Measurements from ENCODE around the gene TMTC4. TPM values are rescaled to one million over a fixed set of nuclear protein-coding genes. Genes with fewer than 3 reads are reported as not detected.

TMTC4 gene
- total RNA-seq, 1 donor: 8.7 TPM

GRCh38 chr13:100630555-100630954 is 44.0 kb downstream of the TMTC4 start:
- no peak for DNase-seq (ENCODE audit: insufficient read length, low spot score, missing footprints)

GRCh38 chr13:100627120-100627519 is 47.5 kb downstream of the TMTC4 start:
- no peak overlapping the region for H2AFZ ChIP-seq (ENCODE audit: low read length)
- H3K4me1 ChIP-seq (ENCODE audit: insufficient read depth, low read length): no peaks in the 10 kb centered on the region
- H3K36me3 ChIP-seq (ENCODE audit: insufficient read depth, low read length): peaks cover 8% of the 10 kb centered on the region
- no peaks in the 10 kb centered on the region for H3K27me3 ChIP-seq (ENCODE audit: insufficient read depth, low read length)
- no peaks in the 10 kb centered on the region for H3K79me2 ChIP-seq (ENCODE audit: insufficient read depth, low read length)
- no peak overlapping the region for H3K4me3 ChIP-seq (ENCODE audit: insufficient read depth, low read length)
- no peaks in the 10 kb centered on the region for H3K9me3 ChIP-seq (ENCODE audit: low read depth, low read length)
- no peak for TF ChIP-seq CTCF (IDR thresholded peaks at IDR 0.05; ENCODE audit: extremely low read depth, low read depth, low read length)
- H4K20me1 ChIP-seq (ENCODE audit: insufficient read depth, low read length): no peaks in the 10 kb centered on the region
- no peak overlapping the region for H3K4me2 ChIP-seq (ENCODE audit: insufficient read depth, low read length)
- DNase-seq (ENCODE audit: insufficient read length, low spot score, missing footprints): no peak
- H3K27ac ChIP-seq (ENCODE audit: low read depth, low read length): no peak overlapping the region

More at GRCh38 chr13:100630555-100630954, 44.0 kb downstream of the TMTC4 start:
- Histone ChIP-seq H4K20me1 (ENCODE audit: insufficient read depth, low read length) (no peaks in the 10 kb centered on the region), H3K27me3 (ENCODE audit: insufficient read depth, low read length) (no peaks in the 10 kb centered on the region), H3K27ac (ENCODE audit: low read depth, low read length) (no peak overlapping the region), H3K4me2 (ENCODE audit: insufficient read depth, low read length) (no peak overlapping the region), H3K4me3 (ENCODE audit: insufficient read depth, low read length) (no peak overlapping the region), H3K79me2 (ENCODE audit: insufficient read depth, low read length) (no peaks in the 10 kb centered on the region), H3K9me3 (ENCODE audit: low read depth, low read length) (no peaks in the 10 kb centered on the region), H3K36me3 (ENCODE audit: insufficient read depth, low read length) (peaks cover 3% of the 10 kb centered on the region), H3K4me1 (ENCODE audit: insufficient read depth, low read length) (peaks cover 6% of the 10 kb centered on the region), H2AFZ (ENCODE audit: low read length) (no peak overlapping the region)
- no peak for TF ChIP-seq CTCF (IDR thresholded peaks at IDR 0.05; ENCODE audit: extremely low read depth, low read depth, low read length)

GRCh38 chr13:100625447-100625846 is 49.1 kb downstream of the TMTC4 start:
- Histone ChIP-seq H3K4me2 (ENCODE audit: insufficient read depth, low read length) (no peak overlapping the region), H3K27ac (ENCODE audit: low read depth, low read length) (no peak overlapping the region), H3K36me3 (ENCODE audit: insufficient read depth, low read length) (peaks cover 8% of the 10 kb centered on the region), H3K27me3 (ENCODE audit: insufficient read depth, low read length) (no peaks in the 10 kb centered on the region), H3K4me3 (ENCODE audit: insufficient read depth, low read length) (no peak overlapping the region), H3K9me3 (ENCODE audit: low read depth, low read length) (no peaks in the 10 kb centered on the region), H3K79me2 (ENCODE audit: insufficient read depth, low read length) (no peaks in the 10 kb centered on the region), H2AFZ (ENCODE audit: low read length) (no peak overlapping the region), H4K20me1 (ENCODE audit: insufficient read depth, low read length) (no peaks in the 10 kb centered on the region), H3K4me1 (ENCODE audit: insufficient read depth, low read length) (no peaks in the 10 kb centered on the region)
- no peak for TF ChIP-seq CTCF (IDR thresholded peaks at IDR 0.05; ENCODE audit: extremely low read depth, low read depth, low read length)
- no peak for DNase-seq (ENCODE audit: insufficient read length, low spot score, missing footprints)

- Histone ChIP-seq H3K4me3 (ENCODE audit: insufficient read depth, low read length) (no peak overlapping the region), H3K9me3 (ENCODE audit: low read depth, low read length) (no peaks in the 10 kb centered on the region), H3K36me3 (ENCODE audit: insufficient read depth, low read length) (peaks cover 6% of the 10 kb centered on the region), H3K4me2 (ENCODE audit: insufficient read depth, low read length) (no peak overlapping the region), H3K4me1 (ENCODE audit: insufficient read depth, low read length) (no peaks in the 10 kb centered on the region), H3K79me2 (ENCODE audit: insufficient read depth, low read length) (no peaks in the 10 kb centered on the region), H2AFZ (ENCODE audit: low read length) (no peak overlapping the region), H4K20me1 (ENCODE audit: insufficient read depth, low read length) (no peaks in the 10 kb centered on the region), H3K27ac (ENCODE audit: low read depth, low read length) (no peak overlapping the region), H3K27me3 (ENCODE audit: insufficient read depth, low read length) (no peaks in the 10 kb centered on the region)
- no peak for DNase-seq (ENCODE audit: insufficient read length, low spot score, missing footprints)
- no peak for TF ChIP-seq CTCF (IDR thresholded peaks at IDR 0.05; ENCODE audit: extremely low read depth, low read depth, low read length)
Measured at GRCh38 chr13:100620792-100621191, 53.8 kb downstream of the TMTC4 start.

Data from osteoblast (primary cell).